DOHH2 (cell line): Measurements from ENCODE around the gene SKAP2.

Experiments used
- CTCF ChIP-seq: fragments of 200-600 bp; sonication (generic); IDR thresholded peaks from one replicate; pipeline ENCODE4 v1.5.1; 2014; ENCODE audit warnings: antibody characterized with exemption, mild to moderate bottlenecking, low read depth, low read length; ENCODE audit not compliant: poor library complexity, severe bottlenecking
- EZH2phosphoT487 ChIP-seq: fragments of 200-600 bp; sonication (generic); IDR thresholded peaks from 2 replicates; pipeline ENCODE4 v1.6.1; 2017; ENCODE audit warnings: borderline replicate concordance, mild to moderate bottlenecking, antibody characterized with exemption, low read length, moderate library complexity, mixed read lengths

GRCh38 chr7:26696161-26696560, 168.2 kb downstream of the SKAP2 start:
- TF ChIP-seq EZH2phosphoT487 (no peak), CTCF (no peak)
